ENCODE results near the gene CDH22. TPM values are rescaled to one million over a fixed set of nuclear protein-coding genes. Genes with fewer than 3 reads are reported as not detected.

Gene CDH22
- total RNA-seq, 2 experiments from 2014 or later, result not detected

- Mint-ChIP-seq H3K27ac (no peak overlapping the region), H3K27me3 (no peaks in the 10 kb centered on the region), H3K36me3 (ENCODE audit: low read depth) (peaks cover 11% of the 10 kb centered on the region), H3K9me3 (no peaks in the 10 kb centered on the region), H3K4me3 (no peak overlapping the region), H3K4me1 (peaks cover 15% of the 10 kb centered on the region)
- ChIA-PET POLR2A (no interaction called here), CTCF (interaction anchor here (1.7 to 2.7 kb wide), 3 partner anchors 11 to 328 kb away, joined by 6 to 17 read pairs (median 7); no protein-coding TSS in a partner anchor)
- no peak for DNase-seq
These were observed 42.1 kb upstream of the CDH22 start for GRCh38 chr20:46350201-46350985.

GRCh38 chr20:46349742-46350056 is 41.4 kb upstream of the CDH22 start:
- no peaks in the 10 kb centered on the region for H3K27me3 Mint-ChIP-seq
- H3K4me1 Mint-ChIP-seq, result peaks cover 16% of the 10 kb centered on the region
- ChIA-PET CTCF (interaction anchor here (0.9 to 2.7 kb wide), 7 partner anchors 8 to 327 kb away, joined by 3 to 17 read pairs (median 6); no protein-coding TSS in a partner anchor), POLR2A (no interaction called here)
- peak overlapping the region; percentile 25 for H3K27ac Mint-ChIP-seq
- H3K36me3 Mint-ChIP-seq (ENCODE audit: low read depth), result peaks cover 11% of the 10 kb centered on the region
- DNase-seq, result no peak
- no peak overlapping the region for H3K4me3 Mint-ChIP-seq
- H3K9me3 Mint-ChIP-seq, result no peaks in the 10 kb centered on the region

GRCh38 chr20:46349035-46349741 is 40.9 kb upstream of the CDH22 start:
- peak overlapping the region; percentile 31 for H3K27ac Mint-ChIP-seq
- H3K27me3 Mint-ChIP-seq, result no peaks in the 10 kb centered on the region
- no peak overlapping the region for H3K4me3 Mint-ChIP-seq
- no peaks in the 10 kb centered on the region for H3K9me3 Mint-ChIP-seq
- peaks cover 8% of the 10 kb centered on the region for H3K36me3 Mint-ChIP-seq (ENCODE audit: low read depth)
- DNase-seq, result peak; percentile 61
- ChIA-PET POLR2A (no interaction called here), CTCF (interaction anchor here (0.6 to 2.7 kb wide), 18 partner anchors 9 to 362 kb away, joined by 3 to 17 read pairs (median 4); partner anchors contain the start of gene ZNF334)
- peaks cover 17% of the 10 kb centered on the region for H3K4me1 Mint-ChIP-seq

DNA sequence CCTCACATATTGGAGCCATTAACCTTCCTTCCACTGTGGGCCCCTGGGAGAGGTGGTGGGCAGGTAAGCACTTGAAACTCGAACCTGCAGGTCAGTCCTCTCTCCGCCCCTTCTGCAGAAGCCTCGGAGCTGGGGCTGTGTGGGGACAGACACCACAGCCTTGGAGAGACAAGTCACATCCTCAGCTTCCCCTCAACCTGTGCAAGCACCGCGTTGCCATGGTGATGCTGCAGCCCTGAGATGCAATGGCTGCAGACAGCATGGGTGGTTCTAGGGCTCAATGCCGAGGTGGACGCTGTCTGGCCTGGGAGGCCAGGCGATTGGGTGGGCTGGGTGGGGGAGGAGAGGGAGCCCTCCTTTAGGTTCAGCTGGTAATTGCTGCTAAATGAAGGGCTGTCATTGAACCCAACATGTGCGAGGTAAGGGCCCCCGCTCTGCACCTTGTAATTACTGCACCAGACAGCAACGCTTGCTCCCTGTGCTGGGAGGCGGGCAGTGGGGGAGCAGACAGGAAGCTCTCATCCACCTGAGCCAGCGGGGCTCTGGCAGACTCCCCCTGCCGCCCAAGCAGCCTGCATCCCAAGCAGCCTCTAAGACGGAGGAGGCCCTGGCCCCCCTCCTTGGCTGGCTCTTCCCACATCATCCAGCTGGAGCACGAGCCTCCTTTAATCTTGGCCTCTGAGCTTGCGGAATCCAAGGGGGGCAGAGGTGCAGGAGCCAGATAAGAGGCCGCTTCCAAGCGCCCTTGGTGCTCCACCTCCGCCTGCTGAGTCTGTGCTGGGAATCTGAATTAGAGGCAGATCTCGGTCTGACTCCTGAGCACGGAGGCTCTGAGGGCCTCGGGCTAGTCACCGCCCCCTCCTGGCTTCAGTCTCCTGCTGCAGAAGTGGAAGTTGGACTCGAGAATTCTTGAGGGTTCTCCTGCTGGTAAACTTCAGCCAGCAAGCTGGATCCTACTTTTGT is 39.8 kb upstream of the CDH22 start:
- peaks cover 8% of the 10 kb centered on the region for H3K36me3 Mint-ChIP-seq (ENCODE audit: low read depth)
- ChIA-PET POLR2A (no interaction called here), CTCF (interaction anchor here (0.8 to 2.7 kb wide), 14 partner anchors 10 to 326 kb away, joined by 3 to 17 read pairs (median 4); partner anchors contain the start of gene ZNF334)
- no peak overlapping the region for H3K27ac Mint-ChIP-seq
- H3K4me1 Mint-ChIP-seq, result peaks cover 17% of the 10 kb centered on the region
- DNase-seq, result no peak
- no peak overlapping the region for H3K4me3 Mint-ChIP-seq
- H3K9me3 Mint-ChIP-seq, result no peaks in the 10 kb centered on the region
- H3K27me3 Mint-ChIP-seq, result peaks cover under 1% of the 10 kb centered on the region

GRCh38 chr20:46346770-46347169 is 38.5 kb upstream of the CDH22 start:
- H3K4me1 Mint-ChIP-seq, result peaks cover 20% of the 10 kb centered on the region
- H3K27me3 Mint-ChIP-seq, result peaks cover 6% of the 10 kb centered on the region
- no peaks in the 10 kb centered on the region for H3K9me3 Mint-ChIP-seq
- no peak overlapping the region for H3K27ac Mint-ChIP-seq
- no peak overlapping the region for H3K4me3 Mint-ChIP-seq
- POLR2A ChIA-PET, result interaction anchor here (0.6 kb wide), 1 partner anchor 150 kb away, joined by 3 read pairs; no protein-coding TSS in a partner anchor
- no peak for DNase-seq
- CTCF ChIA-PET, result interaction anchor here (2.1 kb wide), 1 partner anchor 11 kb away, joined by 5 read pairs; no protein-coding TSS in a partner anchor
- H3K36me3 Mint-ChIP-seq (ENCODE audit: low read depth), result peaks cover 3% of the 10 kb centered on the region

GRCh38 chr20:46344488-46345162 is 36.3 kb upstream of the CDH22 start:
- CTCF ChIA-PET, result no interaction called here
- DNase-seq, result no peak
- H3K4me3 Mint-ChIP-seq, result no peak overlapping the region
- no peak overlapping the region for H3K27ac Mint-ChIP-seq
- H3K27me3 Mint-ChIP-seq, result peaks cover 10% of the 10 kb centered on the region
- H3K9me3 Mint-ChIP-seq, result no peaks in the 10 kb centered on the region
- H3K4me1 Mint-ChIP-seq, result peaks cover 9% of the 10 kb centered on the region
- peaks cover 3% of the 10 kb centered on the region for H3K36me3 Mint-ChIP-seq (ENCODE audit: low read depth)
- POLR2A ChIA-PET, result no interaction called here

DNA sequence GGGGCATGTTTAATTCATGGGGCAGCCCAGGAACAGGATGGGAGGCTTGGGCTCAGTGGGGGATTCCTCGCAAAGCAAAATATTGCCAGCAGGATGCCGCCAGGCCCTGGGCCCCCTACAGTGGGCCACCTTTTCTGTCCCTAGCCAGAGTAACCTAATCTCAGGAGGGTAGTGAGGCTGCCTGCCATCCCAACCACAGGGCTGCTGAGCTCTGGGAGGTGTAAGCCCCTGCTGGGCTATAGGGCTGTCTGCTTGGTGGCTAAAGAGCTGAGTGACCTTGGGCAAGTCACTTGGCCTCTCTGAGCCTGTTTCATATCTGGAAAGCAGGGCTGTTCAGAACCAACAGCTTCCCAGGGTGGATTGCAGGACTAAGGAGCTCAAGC is 35.7 kb upstream of the CDH22 start:
- H3K36me3 Mint-ChIP-seq (ENCODE audit: low read depth), result peaks cover 3% of the 10 kb centered on the region
- H3K4me3 Mint-ChIP-seq, result no peak overlapping the region
- no peaks in the 10 kb centered on the region for H3K9me3 Mint-ChIP-seq
- DNase-seq, result no peak
- POLR2A ChIA-PET, result no interaction called here
- peaks cover 6% of the 10 kb centered on the region for H3K4me1 Mint-ChIP-seq
- H3K27ac Mint-ChIP-seq, result no peak overlapping the region
- peaks cover 14% of the 10 kb centered on the region for H3K27me3 Mint-ChIP-seq
- CTCF ChIA-PET, result no interaction called here

DNA sequence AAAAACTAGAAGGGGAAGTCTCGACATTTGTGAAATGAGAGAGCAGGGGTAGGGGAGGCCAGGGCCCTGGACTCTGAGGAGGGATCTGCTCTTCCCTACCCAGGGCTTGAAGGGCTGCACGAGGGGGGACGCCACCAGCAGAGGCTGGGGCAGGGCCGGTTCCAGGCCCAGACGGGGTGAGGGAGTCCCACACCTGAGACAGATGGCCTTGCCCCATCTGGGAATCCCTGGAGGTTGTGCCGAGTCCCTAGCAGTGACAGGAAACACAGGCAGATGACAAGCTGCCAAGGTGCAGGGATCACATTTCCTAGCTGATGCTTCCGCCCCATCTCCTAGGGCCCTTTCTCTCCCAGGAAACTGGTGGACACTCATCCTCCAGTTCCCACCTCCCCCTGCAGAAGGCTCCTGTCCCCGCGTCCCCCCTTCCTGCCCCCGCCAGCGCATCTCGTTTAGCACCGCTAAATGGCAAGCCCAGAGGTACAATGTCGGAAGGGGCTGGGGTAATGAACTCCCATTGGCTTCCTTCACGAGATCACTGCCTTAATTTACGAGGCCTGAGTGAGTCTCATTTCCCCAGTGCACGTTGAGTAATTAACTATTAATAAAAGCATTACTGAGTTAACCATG is 35.2 kb upstream of the CDH22 start:
- ChIA-PET POLR2A (no interaction called here), CTCF (interaction anchor here (0.9 kb wide), 1 partner anchor 37 kb away, joined by 3 read pairs; no protein-coding TSS in a partner anchor)
- Mint-ChIP-seq H3K27ac (no peak overlapping the region), H3K36me3 (ENCODE audit: low read depth) (peaks cover 3% of the 10 kb centered on the region), H3K27me3 (peaks cover 18% of the 10 kb centered on the region), H3K4me3 (no peak overlapping the region), H3K9me3 (no peaks in the 10 kb centered on the region), H3K4me1 (peaks cover 6% of the 10 kb centered on the region)
- no peak for DNase-seq

DNA sequence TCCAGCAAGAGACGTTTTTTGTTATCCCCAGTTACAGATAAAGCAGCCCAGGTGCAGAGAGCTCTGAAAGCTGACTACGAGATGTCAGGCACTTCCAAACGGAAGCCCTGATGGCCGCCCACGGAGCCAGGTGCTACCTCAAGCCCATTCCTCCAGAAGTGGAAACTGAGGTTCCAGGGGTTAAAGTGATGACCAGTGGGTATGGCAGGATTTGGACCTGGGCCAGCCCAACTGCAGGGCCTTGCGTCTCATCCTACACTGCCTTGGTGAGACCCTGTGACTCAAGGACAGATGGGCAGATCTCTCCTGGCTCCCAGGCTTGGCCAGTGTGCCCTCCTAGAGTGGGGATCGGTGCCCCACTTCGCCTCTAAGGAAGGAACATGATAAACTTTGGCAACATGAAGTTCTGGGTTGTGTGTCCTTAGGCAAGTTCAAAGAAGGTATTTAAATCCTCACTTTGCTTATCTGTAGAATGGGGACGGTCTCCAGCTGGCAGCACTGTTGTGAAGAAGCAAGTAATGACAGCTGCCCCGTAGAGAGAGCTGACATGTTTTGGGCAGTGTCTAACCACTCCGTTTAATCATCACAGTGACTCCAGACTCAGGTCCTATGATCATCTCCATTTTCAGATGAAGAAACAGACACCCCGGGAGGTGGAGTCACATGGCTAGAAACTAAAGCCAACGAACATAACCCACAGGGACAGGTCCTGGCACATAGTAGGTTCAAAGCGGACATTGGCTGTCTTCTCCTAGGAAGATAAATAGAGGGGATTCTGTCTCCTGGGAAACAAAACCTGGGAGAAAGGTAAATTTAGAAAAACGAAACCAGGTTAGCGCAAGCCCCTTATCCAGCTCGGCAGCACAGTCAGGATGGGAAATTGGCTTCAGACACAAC is 34.4 kb upstream of the CDH22 start:
- peaks cover 3% of the 10 kb centered on the region for H3K36me3 Mint-ChIP-seq (ENCODE audit: low read depth)
- H3K27me3 Mint-ChIP-seq, result peaks cover 18% of the 10 kb centered on the region
- DNase-seq, result no peak
- no peaks in the 10 kb centered on the region for H3K9me3 Mint-ChIP-seq
- ChIA-PET POLR2A (no interaction called here), CTCF (interaction anchor here (0.9 to 1.4 kb wide), 2 partner anchors 36 kb away, joined by 3 read pairs; no protein-coding TSS in a partner anchor)
- H3K27ac Mint-ChIP-seq, result no peak overlapping the region
- peaks cover 6% of the 10 kb centered on the region for H3K4me1 Mint-ChIP-seq
- no peak overlapping the region for H3K4me3 Mint-ChIP-seq

DNA sequence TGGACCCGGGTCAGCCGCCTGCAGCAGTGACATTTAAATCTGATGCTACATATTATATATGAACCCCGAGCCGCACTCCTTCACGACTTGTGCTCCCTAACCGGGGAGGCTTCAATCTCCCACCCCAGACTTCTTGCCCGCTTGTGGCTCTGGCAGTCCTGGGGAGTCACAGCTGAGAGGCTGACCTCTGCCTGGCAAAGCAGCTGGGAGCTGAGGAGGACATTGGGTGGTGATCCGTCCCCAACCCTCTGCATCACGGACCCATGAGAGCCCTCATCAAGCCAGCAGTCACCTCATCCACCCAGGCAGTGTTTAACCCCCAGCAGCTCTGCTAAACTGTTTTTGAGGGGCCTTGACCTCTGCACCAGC is 33.7 kb upstream of the CDH22 start:
- POLR2A ChIA-PET, result no interaction called here
- Mint-ChIP-seq H3K4me3 (no peak overlapping the region), H3K27ac (no peak overlapping the region), H3K36me3 (ENCODE audit: low read depth) (peaks cover 3% of the 10 kb centered on the region), H3K4me1 (peaks cover 6% of the 10 kb centered on the region), H3K9me3 (no peaks in the 10 kb centered on the region), H3K27me3 (peaks cover 18% of the 10 kb centered on the region)
- CTCF ChIA-PET, result interaction anchor here (1.4 kb wide), 1 partner anchor 35 kb away, joined by 3 read pairs; no protein-coding TSS in a partner anchor
- DNase-seq, result no peak

Data from activated CD4-positive, alpha-beta T cell treated with anti-CD3 and anti-CD28 coated beads, Interleukin-2, amount 10 ng/mL, durations not matched to agents 7 days and 5 days (primary cell).